NCI-H524 (cell line): ENCODE data around the gene NDUFV2.
"Not testable (repeated sequence)": the region's sequence is repeated elsewhere in the genome, so short reads cannot be mapped to it uniquely, and the experiment has no call there.

Experiments
- DNase-seq, 2 experiments: peaks; one replicate each; lab custom pipeline; 2025; lab: John Stamatoyannopoulos, UW

Gene NDUFV2

GRCh38 chr18:9102508-9103375 lies at the start of gene NDUFV2:
Gene NDUFV2, plus strand, starts transcription at chr18:9102699. Its CDS starts 45 bp downstream, at chr18:9102744.
- DNase-seq = peak; percentile 91 to 94

- no peak for DNase-seq
Measured at GRCh38 chr18:9053814-9054213, 48.7 kb upstream of the NDUFV2 start.

DNA sequence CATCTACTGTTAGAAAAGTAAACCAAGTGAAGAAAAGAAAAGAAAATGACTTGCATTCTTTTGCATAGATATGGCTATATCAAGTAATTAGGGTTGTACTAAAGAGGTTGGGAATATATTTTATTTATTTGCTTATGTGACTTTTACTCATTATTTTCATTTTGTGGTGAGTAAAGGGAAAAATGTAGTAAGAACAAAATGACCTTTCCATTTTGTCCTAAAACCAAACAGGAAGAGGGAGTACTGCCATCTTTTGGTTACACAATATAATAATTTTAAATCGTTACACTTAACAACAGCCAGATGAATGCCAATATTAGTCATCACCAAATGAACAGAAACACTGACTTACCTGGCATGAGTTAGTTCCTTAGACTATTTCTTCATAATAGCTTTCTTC lies 47.3 kb upstream of the NDUFV2 start:
- DNase-seq = peak in 1 of 2 experiments; percentile 28

GRCh38 chr18:9055626-9056025 lies 46.9 kb upstream of the NDUFV2 start:
- DNase-seq = no peak

- no peak for DNase-seq
Measured at GRCh38 chr18:9057646-9058045, 44.9 kb upstream of the NDUFV2 start.

DNA sequence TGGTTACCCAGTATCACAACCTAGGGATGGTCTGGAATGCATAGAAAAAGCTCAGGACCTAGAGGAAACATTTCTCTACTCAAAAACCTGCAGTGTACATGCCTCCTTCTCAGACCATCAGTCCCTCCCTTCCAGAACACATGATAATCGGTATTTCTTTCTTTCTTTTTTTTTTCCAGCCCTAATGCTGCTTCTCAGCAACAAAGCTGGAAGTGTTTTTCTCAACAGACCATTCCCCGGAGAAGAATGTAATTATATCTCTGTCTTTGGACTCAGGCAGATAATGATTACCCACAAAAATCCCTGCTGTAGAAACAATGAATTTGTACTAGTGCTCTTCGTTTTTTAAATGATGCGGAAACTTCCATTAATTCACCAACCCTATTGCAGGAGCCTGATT lies 44.1 kb upstream of the NDUFV2 start:
- DNase-seq = no peak

GRCh38 chr18:9062418-9062751 lies 40.1 kb upstream of the NDUFV2 start:
- DNase-seq = no peak

DNA sequence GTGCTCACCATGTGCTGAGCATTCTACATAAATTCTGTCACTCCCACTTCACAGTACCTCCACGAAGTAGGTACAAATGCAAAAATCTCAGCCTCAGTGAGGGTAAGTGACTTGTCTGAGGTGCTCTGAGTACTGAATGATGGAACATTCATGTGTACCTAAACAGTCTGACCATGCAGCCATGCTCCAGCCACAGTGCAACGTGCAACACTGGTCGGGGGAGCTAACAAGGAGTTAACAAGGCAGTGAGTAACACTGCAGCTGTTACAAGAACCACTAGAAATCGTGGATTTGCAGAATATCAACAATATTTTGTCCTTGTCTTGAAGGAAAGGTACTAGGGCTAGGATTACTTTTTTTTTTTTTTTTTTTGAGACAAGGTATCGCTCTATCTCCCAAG lies 36.6 kb upstream of the NDUFV2 start:
- DNase-seq = no peak

DNA sequence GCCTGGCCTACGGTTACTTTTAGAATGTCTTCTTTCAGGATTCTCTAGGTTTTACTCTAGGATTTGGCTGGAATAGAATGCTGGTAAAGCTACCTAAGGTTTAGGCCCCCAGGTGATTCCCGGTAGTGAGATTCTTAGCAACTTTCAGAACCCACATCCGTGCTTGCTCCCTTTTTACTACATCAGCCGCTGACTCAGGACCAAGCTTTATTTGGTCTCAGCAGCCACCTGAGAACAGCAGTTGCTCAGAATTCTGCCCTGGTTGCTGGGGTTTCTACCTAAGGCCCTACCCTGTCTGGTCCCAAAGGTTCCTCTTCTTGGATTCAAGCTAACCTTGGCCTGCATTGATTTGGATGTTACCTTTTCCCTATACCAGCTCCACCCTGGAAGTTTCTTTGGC lies 36.1 kb upstream of the NDUFV2 start:
- no peak for DNase-seq

DNA sequence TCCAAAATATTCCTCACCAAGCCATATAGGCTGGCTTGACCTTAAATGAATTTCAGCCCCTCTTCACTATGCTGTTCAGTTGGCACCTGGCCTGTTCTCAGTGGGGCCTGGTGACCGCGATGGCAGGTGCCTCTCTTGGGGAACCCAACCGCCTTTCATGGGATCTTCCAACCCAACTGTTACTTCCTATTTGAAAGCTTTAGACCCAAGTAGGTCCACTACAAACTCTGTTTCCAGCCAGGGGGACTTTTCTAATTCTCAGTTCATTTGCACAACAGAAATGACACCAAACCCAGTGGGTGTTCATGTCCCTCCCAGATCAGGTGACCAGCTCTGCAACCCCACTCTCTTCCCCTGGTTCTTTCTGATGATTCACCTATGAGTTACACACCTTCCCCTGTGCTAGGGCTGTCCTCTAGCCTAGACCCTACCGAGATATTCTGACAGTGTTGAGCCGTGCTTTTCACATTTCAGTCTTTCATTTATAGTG lies 35.6 kb upstream of the NDUFV2 start:
- DNase-seq = no peak

DNA sequence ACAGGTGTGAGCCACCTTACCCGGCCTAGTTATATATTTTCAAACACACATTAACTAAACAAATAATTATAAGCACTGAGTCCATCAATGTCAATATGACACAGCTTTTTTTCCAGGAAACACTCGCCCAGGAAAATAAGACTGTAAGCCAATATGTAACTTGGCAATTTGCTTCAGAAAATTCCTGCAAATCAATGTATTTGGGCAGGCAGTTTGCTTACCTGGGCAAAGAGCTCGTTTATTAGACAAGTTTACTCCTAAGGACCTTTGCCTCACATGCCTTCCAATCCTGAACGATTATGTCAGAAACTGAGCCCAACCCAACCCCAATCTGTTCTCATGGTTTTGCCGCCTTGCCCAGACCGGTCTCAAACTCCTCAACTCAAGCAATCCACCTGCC lies 34.7 kb upstream of the NDUFV2 start:
- no peak for DNase-seq

GRCh38 chr18:9068346-9068745 lies 34.2 kb upstream of the NDUFV2 start:
- no peak for DNase-seq

- DNase-seq = no peak
Measured at GRCh38 chr18:9069601-9070000, 32.9 kb upstream of the NDUFV2 start.

DNA sequence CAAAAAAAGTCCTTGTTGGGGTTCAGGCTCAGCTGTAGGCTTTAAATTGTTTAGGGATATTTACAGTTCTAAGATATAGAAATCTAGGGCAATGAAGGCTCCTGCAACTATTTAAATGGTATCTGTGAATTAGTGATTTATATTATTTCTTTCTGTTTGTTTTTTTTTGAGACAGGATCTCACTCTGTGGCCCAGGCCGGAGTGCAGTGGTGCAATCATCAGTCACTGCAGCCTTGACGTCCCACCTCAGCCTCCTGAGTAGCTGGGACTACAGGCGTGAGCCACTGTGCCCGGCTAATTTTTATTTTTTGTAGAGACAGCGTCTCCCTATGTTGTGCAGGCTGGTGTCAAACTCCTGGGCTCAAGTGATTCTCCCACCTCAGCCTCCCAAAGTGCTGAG lies 32.3 kb upstream of the NDUFV2 start:
- no peak for DNase-seq

DNA sequence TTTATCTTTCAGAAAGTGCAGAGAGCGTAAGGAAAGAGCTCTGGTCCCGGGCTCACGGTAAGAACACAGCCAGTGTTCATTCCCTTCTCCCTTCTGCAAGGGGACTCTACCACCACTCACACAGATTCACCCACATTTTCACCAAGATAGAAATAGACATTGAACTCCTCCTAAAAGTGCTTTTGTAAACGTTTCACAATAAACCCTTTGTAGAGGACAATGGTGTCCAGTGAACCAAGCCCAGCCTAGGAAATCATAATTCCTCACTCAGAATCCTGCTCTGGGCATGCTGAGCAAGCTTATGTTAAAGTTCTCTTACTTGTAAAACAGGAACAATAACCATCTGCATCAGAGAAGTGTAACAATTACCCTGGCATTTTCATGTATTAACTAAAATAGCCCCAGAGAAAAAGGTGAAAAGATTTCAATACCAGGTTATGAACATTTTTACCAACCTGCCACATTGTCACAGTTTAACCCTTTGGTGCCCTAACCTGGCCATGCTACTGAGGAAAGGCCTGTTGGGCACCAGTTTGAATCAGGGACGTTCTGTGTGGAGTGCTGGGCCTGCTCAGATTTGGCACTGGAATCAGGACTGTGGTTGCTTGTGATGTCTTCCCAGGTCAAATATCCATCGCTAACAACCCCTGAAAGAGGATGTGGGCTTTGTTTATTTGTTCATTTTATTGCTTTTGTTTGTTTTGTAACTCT lies 22.5 kb upstream of the NDUFV2 start:
- no peak for DNase-seq

- DNase-seq = no peak
Measured at GRCh38 chr18:9081940-9082339, 20.6 kb upstream of the NDUFV2 start.

DNA sequence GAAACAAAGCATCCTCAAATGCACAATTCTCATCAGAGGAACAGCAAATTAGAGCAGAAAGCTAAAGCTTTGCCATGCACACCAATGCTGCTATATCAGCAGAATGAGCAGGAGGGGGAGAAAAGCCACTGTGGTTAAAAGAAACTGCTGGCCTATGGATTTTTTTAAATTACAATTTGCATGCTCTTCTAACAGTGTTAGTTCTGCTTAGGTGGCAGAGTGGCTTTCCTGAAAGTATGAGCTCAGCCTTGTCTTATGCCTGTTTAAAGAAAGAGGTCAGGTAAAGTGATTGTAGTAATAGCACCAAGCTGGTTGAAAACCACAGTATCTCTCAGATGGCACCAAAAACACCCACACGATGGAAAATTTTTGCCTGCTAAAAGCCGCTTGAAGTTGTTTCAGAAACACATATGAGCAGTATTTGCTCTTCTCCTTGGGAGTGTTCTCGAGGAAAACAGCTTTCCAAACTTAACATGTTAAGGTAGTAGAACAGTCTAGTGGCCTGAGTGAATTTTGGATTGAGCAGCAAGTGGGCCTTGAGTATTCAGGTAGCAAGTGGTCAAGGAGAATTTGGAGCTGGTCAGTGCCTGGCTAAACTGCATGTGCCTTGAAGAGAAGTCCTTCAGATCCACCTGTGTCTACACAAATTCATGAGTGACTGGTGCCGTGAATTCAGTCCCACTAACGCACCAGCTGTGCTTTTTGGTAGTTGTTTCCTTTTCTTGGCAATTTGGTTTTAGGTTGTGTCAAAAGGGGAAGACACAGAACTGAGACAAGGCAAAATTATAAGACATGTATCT lies 19.6 kb upstream of the NDUFV2 start:
- DNase-seq = no peak

- DNase-seq = no peak
Measured at GRCh38 chr18:9086015-9086414, 16.5 kb upstream of the NDUFV2 start.

DNA sequence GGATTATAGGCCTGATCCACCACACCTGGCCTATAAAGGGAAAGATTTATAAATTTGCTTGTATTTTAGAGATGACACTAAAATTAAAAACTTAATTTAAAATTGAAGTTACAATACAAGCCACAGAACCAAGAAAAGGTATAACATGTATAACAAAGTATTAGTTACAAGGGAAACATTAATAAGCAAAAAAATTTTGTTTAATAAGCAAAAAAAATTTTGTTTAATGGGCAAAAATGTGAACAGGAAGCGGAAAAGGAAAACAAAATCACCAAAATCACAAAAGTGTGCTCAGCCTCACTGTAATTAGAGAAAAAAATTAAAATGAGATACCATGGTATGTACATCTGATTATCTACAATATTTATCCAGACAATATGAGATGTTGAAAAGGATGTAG lies 15.9 kb upstream of the NDUFV2 start:
- DNase-seq = no peak

DNA sequence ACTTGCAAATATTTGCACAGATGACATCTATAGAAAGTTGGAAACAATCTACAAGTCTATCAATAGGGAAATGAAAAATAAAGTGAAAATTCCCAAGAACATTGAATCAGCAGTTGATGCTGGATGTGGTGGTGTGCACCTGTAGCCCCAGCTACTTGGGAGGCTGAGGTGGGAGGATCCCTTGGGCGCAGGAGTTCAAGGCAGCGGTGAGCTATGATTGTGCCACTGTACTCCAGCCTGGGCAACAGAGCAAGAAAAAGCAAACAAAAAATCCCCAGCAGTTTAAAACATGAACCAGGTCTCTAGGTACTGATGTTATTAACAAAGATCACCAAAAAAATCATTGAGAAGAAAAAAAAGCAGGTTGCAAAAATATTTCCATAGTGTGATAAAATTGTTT lies 15.4 kb upstream of the NDUFV2 start:
- no peak for DNase-seq

- DNase-seq = no peak
Measured at GRCh38 chr18:9088252-9088651, 14.2 kb upstream of the NDUFV2 start.

GRCh38 chr18:9088727-9089126 lies 13.8 kb upstream of the NDUFV2 start:
- DNase-seq = not testable (repeated sequence)

DNA sequence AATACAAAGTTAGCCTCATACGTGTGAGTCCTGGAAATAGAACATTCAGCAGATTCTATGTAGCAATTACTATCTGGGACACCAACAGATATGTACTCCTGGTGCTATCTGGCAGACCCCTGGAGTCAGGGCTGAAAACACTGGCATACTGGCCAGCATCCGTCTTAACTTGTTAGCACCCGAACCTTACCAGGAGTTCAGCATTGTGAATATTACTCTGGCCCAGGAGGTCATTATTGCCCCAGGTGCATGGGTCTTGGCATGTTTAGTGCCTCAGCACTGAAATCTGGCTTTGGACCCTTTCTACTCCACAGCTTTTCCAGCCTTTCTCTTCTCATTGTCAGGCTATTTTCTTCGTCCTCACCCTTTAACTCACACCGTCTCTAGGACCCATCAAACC lies 11.9 kb upstream of the NDUFV2 start:
- DNase-seq = no peak
